HepG2 (cell line): Measurements from ENCODE around the gene SRSF6. TPM values are rescaled to one million over a fixed set of nuclear protein-coding genes. Genes with fewer than 3 reads are reported as not detected.

Experiments used
- KDM2A ChIP-seq: sonication (generic); formaldehyde crosslinking; IDR thresholded peaks from 2 replicates; pipeline ENCODE4 v1.4.0; 2020; ENCODE audit warnings: low read depth, missing genetic modification reagents, borderline replicate concordance
- KLF13 ChIP-seq: sonication (generic); formaldehyde crosslinking; IDR thresholded peaks from 2 replicates; pipeline ENCODE4 v1.4.0; 2020; ENCODE audit warnings: mild to moderate bottlenecking, missing genetic modification reagents
- NR0B2 ChIP-seq: sonication (generic); formaldehyde crosslinking; IDR thresholded peaks from 2 replicates; pipeline ENCODE4 v1.4.0; 2020; ENCODE audit warnings: mild to moderate bottlenecking, missing genetic modification reagents
- POLR2A ChIP-seq, 2 experiments: IDR thresholded peaks; 2 replicates each; pipeline ENCODE4 v1.6.1; 2011; ENCODE audit warnings: low read depth in 2 of 2, low read length in 2 of 2, mild to moderate bottlenecking in 1 of 2, moderate library complexity in 1 of 2; ENCODE audit not compliant: insufficient read depth in 1 of 2
- ZBTB26 ChIP-seq: IDR thresholded peaks from 2 replicates; pipeline ENCODE4 v1.6.1; 2016; ENCODE audit warnings: missing compliant biosample characterization, missing genetic modification reagents, borderline replicate concordance
- ZNF589 ChIP-seq: sonication (generic); formaldehyde crosslinking; conservative IDR thresholded peaks from 2 replicates; pipeline ENCODE4 v1.8.0; 2022; ENCODE audit warnings: mild to moderate bottlenecking, moderate library complexity, missing genetic modification reagents
- polyA plus RNA-seq, 8 experiments: library from polyadenylated mRNA; depleted of rRNA in 3 of 8; stranded (reverse) in 7 of 8; unstranded in 1 of 8; fragments of >200 nt; fragmentation: Illumina TruSeq in 4 of 8; extraction: Trizol in 4 of 8; gene quantifications; 2 replicates each; pipeline versions ENCODE4 v1.2.1 to v1.2.3, GENCODE V29; 2011 to 2016; ENCODE audit warnings: low read depth in 4 of 8, missing spikeins in 1 of 8, mixed read lengths in 1 of 8; ENCODE audit not compliant: insufficient read depth in 1 of 8
- small RNA-seq, 3 experiments: library from RNA; depleted of rRNA; stranded (forward); fragments of <200 nt; gene quantifications; one replicate each; pipeline ENCODE3, GENCODE V24; 2012; ENCODE audit warnings: low read depth in 2 of 3, low replicate concordance in 1 of 3; ENCODE audit not compliant: insufficient read length in 3 of 3, insufficient read depth in 2 of 3
- total RNA-seq, 5 experiments: library from RNA; depleted of rRNA; stranded (reverse); fragments of >200 nt; fragmentation: Illumina TruSeq; extraction: Trizol; gene quantifications; 2 replicates each; pipeline ENCODE4 v1.2.3, GENCODE V29; 2016; ENCODE audit warnings: low read depth in 1 of 5

Gene SRSF6
- total and polyA plus RNA-seq, 2 of the 13 experiments (the other 11 are each of a cell fraction or from before 2014, with no cell fraction given), result 156 to 194 TPM

- TF ChIP-seq ZBTB26 (0 out of 2 replicates have a peak, but pooled peaks have one; percentile 51), ZNF589 (0 out of 2 replicates have a peak, but pooled peaks have one; percentile 58), NR0B2 (CRISPR knock-in tag) (peak; percentile 69; the same call in 1 of the 2 replicates), POLR2A (IDR thresholded peaks at IDR 0.05; ENCODE audit: insufficient read depth in 1 of 2, low read depth in 2 of 2, low read length in 2 of 2) (peak in 1 of 2 experiments; percentile 58; a peak in 1 of 4 replicates), KDM2A (peak; percentile 22; the same call in 1 of the 2 replicates), KLF13 (CRISPR knock-in tag) (no peak)
Measured at GRCh38 chr20:43513372-43513930, 55.8 kb downstream of the SRSF6 start (continued).

Small RNAs within 50 kb of the gene (small RNA-seq; reads per million reads assigned to genes)
- 0 reads per million in 3 experiments for gene RF00019
- gene RNU6-1251P, result 0 to 0.33 (median 0.10) reads per million in 3 experiments

Other genes with a start within 250 kb of the SRSF6 start
- gene L3MBTL1, start 49.8 kb downstream of the SRSF6 start, total RNA-seq (2016; rRNA removed; fragmentation: Illumina TruSeq; extraction: Trizol), result 2.4 and 9.0 TPM in 2 replicates
- 17.8 and 23.8 TPM in 2 replicates for gene L3MBTL1, start 49.8 kb downstream of the SRSF6 start, polyA plus RNA-seq (2011; rRNA removed)
- 29.4 and 34.3 TPM in 2 replicates for gene SGK2, start 101.1 kb downstream of the SRSF6 start, total RNA-seq (2016; rRNA removed; fragmentation: Illumina TruSeq; extraction: Trizol)
- gene SGK2, start 101.1 kb downstream of the SRSF6 start, polyA plus RNA-seq (2011; rRNA removed), result 6.2 and 12.6 TPM in 2 replicates
- 64.0 and 80.6 TPM in 2 replicates for gene IFT52, start 133.0 kb downstream of the SRSF6 start, total RNA-seq (2016; rRNA removed; fragmentation: Illumina TruSeq; extraction: Trizol)
- gene IFT52, start 133.0 kb downstream of the SRSF6 start, polyA plus RNA-seq (2011; rRNA removed), result 36.9 and 48.0 TPM in 2 replicates
- 66.2 and 76.9 TPM in 2 replicates for gene MYBL2, start 209.2 kb downstream of the SRSF6 start, total RNA-seq (2016; rRNA removed; fragmentation: Illumina TruSeq; extraction: Trizol)
- 8.7 and 11.9 TPM in 2 replicates for gene MYBL2, start 209.2 kb downstream of the SRSF6 start, polyA plus RNA-seq (2011; rRNA removed)